ENCODE data around the gene DLG2.

GRCh38 chr11:85531191-85531897, 95.8 kb downstream of the DLG2 start:
- TF ChIP-seq CTCF (IDR thresholded peaks at IDR 0.05; ENCODE audit: low read depth, low read length), result no peak
- no peak for TF ChIP-seq EZH2phosphoT487 (IDR thresholded peaks at IDR 0.05; ENCODE audit: low read depth)
